SK-N-SH treated with all-trans-retinoic acid at 6 μM for 48 hours (cell line): Measurements from ENCODE around the gene SEPHS2.

Experiments
- ARNTL ChIP-seq: fragments of 450-650 bp; formaldehyde crosslinking; IDR thresholded peaks from 2 replicates; pipeline ENCODE4 v1.5.0; 2020; ENCODE audit warnings: low read depth, mild to moderate bottlenecking, moderate library complexity, borderline replicate concordance
- OSR1 ChIP-seq: fragments of 250-450 bp; sonication (Bioruptor Pico); IDR thresholded peaks from 2 replicates; pipeline ENCODE4 v1.8.0; 2022; ENCODE audit warnings: moderate library complexity, mild to moderate bottlenecking, inconsistent platforms
- PATZ1 ChIP-seq: fragments of 250-450 bp; sonication (Bioruptor Pico); IDR thresholded peaks from 2 replicates; pipeline ENCODE4 v1.8.0; 2020; ENCODE audit warnings: mild to moderate bottlenecking, moderate library complexity, borderline replicate concordance

DNA sequence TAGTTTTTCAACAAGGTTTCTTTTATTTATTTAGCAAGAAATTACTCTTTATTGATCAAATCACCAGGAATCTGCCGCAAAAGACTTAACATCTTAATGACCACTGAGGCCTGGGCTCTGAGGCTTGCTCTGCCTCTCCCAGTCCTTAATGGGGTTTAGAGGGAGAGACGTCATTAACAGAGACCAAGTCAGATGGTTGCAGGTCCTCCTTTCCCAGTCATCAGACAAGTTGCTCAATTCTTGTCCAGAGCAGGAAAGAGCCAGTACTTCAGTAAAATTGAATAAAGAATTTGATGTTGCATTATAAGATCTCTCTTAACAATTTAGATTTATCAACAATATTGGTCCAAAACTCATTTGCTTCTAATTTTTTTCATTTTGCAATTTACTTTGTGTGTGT is 2.0 kb downstream of the SEPHS2 start:
- TF ChIP-seq PATZ1 = no peak
- TF ChIP-seq ARNTL (CRISPR knock-in tag) = no peak
- no peak for TF ChIP-seq OSR1 (CRISPR knock-in tag)
